GM23338 (cell line): ENCODE results near the gene C8G. TPM values are rescaled to one million over a fixed set of nuclear protein-coding genes. Genes with fewer than 3 reads are reported as not detected.

Experiments
- ATAC-seq: fragments of 200-7000 bp; cut with Tn5 transposase; 3 replicates; pipeline ENCODE4 v1.9.1; 2020
- DNase-seq: peaks from one replicate; pipeline ENCODE4 v3.0.0-alpha.2; 2015; ENCODE audit warnings: low spot score
- H2AFZ ChIP-seq: fragments of 200-600 bp; sonication (generic); 2 replicates; pipeline ENCODE4 v1.8.0; 2016; ENCODE audit warnings: antibody characterized with exemption, mild to moderate bottlenecking, moderate library complexity
- H3F3A ChIP-seq: fragments of 200-600 bp; sonication (generic); replicated peaks from 2 replicates; pipeline ENCODE4 v1.8.0; 2017; ENCODE audit warnings: antibody characterized with exemption, mixed run types, low read depth
- H3K27ac ChIP-seq: fragments of 200-600 bp; sonication (generic); 2 replicates; pipeline ENCODE4 v1.6.1; 2016; ENCODE audit warnings: low read depth
- H3K27me3 ChIP-seq: fragments of 200-600 bp; sonication (generic); 2 replicates; pipeline ENCODE4 v1.8.0; 2016; ENCODE audit warnings: mild to moderate bottlenecking, mixed run types, moderate library complexity; ENCODE audit not compliant: insufficient read depth
- H3K36me3 ChIP-seq: fragments of 200-600 bp; sonication (generic); 2 replicates; pipeline ENCODE4 v1.8.0; 2016; ENCODE audit warnings: mild to moderate bottlenecking; ENCODE audit not compliant: insufficient read depth
- H3K4me1 ChIP-seq: fragments of 200-600 bp; sonication (generic); 2 replicates; pipeline ENCODE4 v1.8.0; 2016; ENCODE audit warnings: mild to moderate bottlenecking, moderate library complexity; ENCODE audit not compliant: insufficient read depth
- H3K4me2 ChIP-seq: fragments of 200-600 bp; sonication (generic); 2 replicates; pipeline ENCODE4 v1.7.1; 2017; ENCODE audit warnings: mixed run types
- H3K4me3 ChIP-seq: fragments of 200-600 bp; sonication (generic); 2 replicates; pipeline ENCODE4 v1.6.1; 2016; ENCODE audit warnings: mixed run types
- H3K79me2 ChIP-seq: fragments of 200-600 bp; sonication (generic); replicated peaks from 2 replicates; pipeline ENCODE4 v1.8.0; 2017; ENCODE audit warnings: mild to moderate bottlenecking; ENCODE audit not compliant: insufficient read depth
- H3K9me2 ChIP-seq: fragments of 200-600 bp; sonication (generic); 2 replicates; pipeline ENCODE4 v1.8.0; 2017; ENCODE audit not compliant: insufficient read depth
- H4K20me1 ChIP-seq: fragments of 200-600 bp; sonication (generic); replicated peaks from 2 replicates; pipeline ENCODE4 v1.8.0; 2017; ENCODE audit warnings: mild to moderate bottlenecking; ENCODE audit not compliant: insufficient read depth
- H3K27ac Mint-ChIP-seq: 2 replicates; pipeline ENCODE4 v1.8.0; 2020; ENCODE audit warnings: inconsistent platforms, mild to moderate bottlenecking, moderate library complexity, mixed read lengths
- H3K27me3 Mint-ChIP-seq: 3 replicates; pipeline ENCODE4 v1.8.0; 2022; ENCODE audit warnings: low read depth, mild to moderate bottlenecking, moderate library complexity, mixed read lengths, inconsistent platforms; ENCODE audit not compliant: insufficient read depth, poor library complexity
- H3K36me3 Mint-ChIP-seq: 3 replicates; pipeline ENCODE4 v1.8.0; 2021; ENCODE audit warnings: low read depth, mild to moderate bottlenecking, inconsistent platforms, moderate library complexity, mixed read lengths
- H3K4me1 Mint-ChIP-seq: 3 replicates; pipeline ENCODE4 v1.8.0; 2020; ENCODE audit warnings: mild to moderate bottlenecking, inconsistent platforms, mixed read lengths
- H3K4me3 Mint-ChIP-seq: 3 replicates; pipeline ENCODE4 v1.8.0; 2021; ENCODE audit warnings: moderate library complexity, mild to moderate bottlenecking, inconsistent platforms, mixed read lengths
- H3K9me3 Mint-ChIP-seq: 3 replicates; pipeline ENCODE4 v1.8.0; 2020; ENCODE audit warnings: moderate library complexity, mild to moderate bottlenecking, inconsistent platforms, mixed read lengths
- CREB1 ChIP-seq: fragments of 250-450 bp; sonication (Bioruptor Pico); IDR thresholded peaks from 2 replicates; pipeline ENCODE4 v1.5.0; 2020; ENCODE audit warnings: low read depth, mild to moderate bottlenecking, moderate library complexity
- EZH2 ChIP-seq: fragments of 200-600 bp; sonication (generic); IDR thresholded peaks from one replicate; pipeline ENCODE4 v1.8.0; 2017; ENCODE audit warnings: antibody characterized with exemption, mild to moderate bottlenecking, low read depth; ENCODE audit not compliant: unreplicated experiment
- NANOG ChIP-seq: IDR thresholded peaks from 2 replicates; pipeline ENCODE4 v1.6.1; 2016; ENCODE audit warnings: antibody characterized with exemption, borderline replicate concordance
- STAT1 ChIP-seq: IDR thresholded peaks from one replicate; pipeline ENCODE4 v1.6.1; 2016; ENCODE audit warnings: antibody characterized with exemption; ENCODE audit not compliant: unreplicated experiment
- ZNF462 ChIP-seq: fragments of 250-450 bp; sonication (Bioruptor Pico); IDR thresholded peaks from 2 replicates; pipeline ENCODE4 v1.5.0; 2020; ENCODE audit warnings: mild to moderate bottlenecking, moderate library complexity
- polyA plus RNA-seq: library from polyadenylated mRNA; unstranded; fragments of >200 nt; fragmentation: Nextera tagmentation; extraction: Ambion mirVana; gene quantifications from 2 replicates; pipeline ENCODE4 v1.2.1, GENCODE V29; 2016
- total RNA-seq: library from RNA; depleted of rRNA; stranded (reverse); fragments of >200 nt; shearing (Covaris generic); gene quantifications from 2 replicates; pipeline ENCODE4 v1.2.3, GENCODE V29; 2014
- TF ChIP-seq, protein P1 (sequence below), 2 experiments: fragments of 200-600 bp in 1 of 2; sonication (generic) in 1 of 2; conservative IDR thresholded peaks; 2 replicates each; pipeline versions ENCODE4 v1.5.1 to v1.6.1; 2016 to 2017; ENCODE audit warnings: antibody characterized with exemption in 2 of 2, low read depth in 2 of 2, mild to moderate bottlenecking in 2 of 2, moderate library complexity in 1 of 2

C8G gene
- total and polyA plus RNA-seq, 2 experiments from 2014 or later, result not detected

GRCh38 chr9:136935651-136936050 lies 9.4 kb upstream of the C8G start (continued):
- no peak for TF ChIP-seq ZNF462 (CRISPR knock-in tag)

DNA sequence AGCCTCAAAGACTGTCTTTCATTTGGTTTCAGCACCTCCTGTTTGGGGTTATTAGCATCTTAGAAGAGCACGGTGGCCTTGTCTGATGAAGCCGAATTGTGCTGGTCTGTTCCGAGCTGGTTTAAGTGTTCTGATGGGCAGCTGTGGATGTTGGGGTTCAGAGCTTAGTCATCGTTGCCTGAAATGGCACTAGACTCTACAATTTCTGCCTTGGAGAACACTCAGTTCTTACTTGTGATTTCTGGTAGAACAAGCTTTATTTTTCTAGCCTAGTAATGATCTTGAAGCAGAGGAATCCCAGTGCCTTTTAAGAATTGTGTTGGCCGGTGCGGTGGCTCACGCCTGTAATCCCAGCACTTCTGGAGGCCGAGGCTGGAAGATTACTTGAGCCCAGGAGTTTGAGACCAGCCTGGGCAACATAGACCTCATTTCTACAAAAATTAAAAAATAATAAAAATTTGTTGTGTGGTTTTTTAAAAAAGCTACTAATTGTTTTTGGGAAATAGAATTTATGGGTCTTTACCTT lies 8.3 kb upstream of the C8G start:
- no peaks in the 10 kb centered on the region; the same call in 2 of the 3 replicates for H3K9me3 Mint-ChIP-seq
- Histone ChIP-seq H3K4me3 (no peak overlapping the region), H2AFZ (no peak overlapping the region), H3K9me2 (no peaks in the 10 kb centered on the region; the same call in 1 of the 2 replicates), H3F3A (peaks cover 11% of the 10 kb centered on the region; the same call in 1 of the 2 replicates), H4K20me1 (peaks cover 12% of the 10 kb centered on the region), H3K79me2 (0 out of 2 replicates have a peak, but pooled peaks cover 8% of the 10 kb centered on the region), H3K36me3 (no peaks in the 10 kb centered on the region), H3K27me3 (no peaks in the 10 kb centered on the region), H3K4me2 (no peak overlapping the region), H3K4me1 (no peaks in the 10 kb centered on the region), H3K27ac (no peak overlapping the region)
- no peak for ATAC-seq
- H3K4me3 Mint-ChIP-seq, result no peak overlapping the region
- peaks cover 8% of the 10 kb centered on the region for H3K27me3 Mint-ChIP-seq
- peaks cover 54% of the 10 kb centered on the region for H3K36me3 Mint-ChIP-seq
- H3K27ac Mint-ChIP-seq, result peak overlapping the region; percentile 80; the same call in 1 of the 2 replicates
- H3K4me1 Mint-ChIP-seq, result peaks cover 11% of the 10 kb centered on the region
- DNase-seq, result no peak
- TF ChIP-seq NANOG (no peak), CREB1 (no peak), ZNF462 (CRISPR knock-in tag) (no peak), EZH2 (no peak), STAT1 (no peak)
- TF ChIP-seq, protein P1, sequence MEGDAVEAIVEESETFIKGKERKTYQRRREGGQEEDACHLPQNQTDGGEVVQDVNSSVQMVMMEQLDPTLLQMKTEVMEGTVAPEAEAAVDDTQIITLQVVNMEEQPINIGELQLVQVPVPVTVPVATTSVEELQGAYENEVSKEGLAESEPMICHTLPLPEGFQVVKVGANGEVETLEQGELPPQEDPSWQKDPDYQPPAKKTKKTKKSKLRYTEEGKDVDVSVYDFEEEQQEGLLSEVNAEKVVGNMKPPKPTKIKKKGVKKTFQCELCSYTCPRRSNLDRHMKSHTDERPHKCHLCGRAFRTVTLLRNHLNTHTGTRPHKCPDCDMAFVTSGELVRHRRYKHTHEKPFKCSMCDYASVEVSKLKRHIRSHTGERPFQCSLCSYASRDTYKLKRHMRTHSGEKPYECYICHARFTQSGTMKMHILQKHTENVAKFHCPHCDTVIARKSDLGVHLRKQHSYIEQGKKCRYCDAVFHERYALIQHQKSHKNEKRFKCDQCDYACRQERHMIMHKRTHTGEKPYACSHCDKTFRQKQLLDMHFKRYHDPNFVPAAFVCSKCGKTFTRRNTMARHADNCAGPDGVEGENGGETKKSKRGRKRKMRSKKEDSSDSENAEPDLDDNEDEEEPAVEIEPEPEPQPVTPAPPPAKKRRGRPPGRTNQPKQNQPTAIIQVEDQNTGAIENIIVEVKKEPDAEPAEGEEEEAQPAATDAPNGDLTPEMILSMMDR (conservative IDR thresholded peaks at IDR 0.05; ENCODE audit: low read depth in 2 of 2), result no peak
